ENCODE results near the gene SEZ6L2.
"Not testable (repeated sequence)": the region's sequence is repeated elsewhere in the genome, so short reads cannot be mapped to it uniquely, and the experiment has no call there.

Gene SEZ6L2

GRCh38 chr16:29849505-29849904 lies 49.8 kb downstream of the SEZ6L2 start:
- no peak for DNase-seq

- DNase-seq = peak; percentile 67 to 72
Observed at GRCh38 chr16:29848420-29849297, 50.7 kb downstream of the SEZ6L2 start.

GRCh38 chr16:29845656-29846055 lies 53.7 kb downstream of the SEZ6L2 start:
- DNase-seq = no peak

GRCh38 chr16:29844575-29845331 lies 54.6 kb downstream of the SEZ6L2 start:
- no peak for DNase-seq

- no peak for DNase-seq
Observed at GRCh38 chr16:29843931-29844330, 55.4 kb downstream of the SEZ6L2 start.

GRCh38 chr16:29842732-29843346 lies 56.5 kb downstream of the SEZ6L2 start:
- DNase-seq = no peak

- DNase-seq = no peak
Observed at GRCh38 chr16:29841631-29842030, 57.7 kb downstream of the SEZ6L2 start.

- DNase-seq = no peak
Observed at GRCh38 chr16:29840240-29840639, 59.1 kb downstream of the SEZ6L2 start.

GRCh38 chr16:29839822-29840221 lies 59.5 kb downstream of the SEZ6L2 start:
- DNase-seq = no peak

GRCh38 chr16:29837841-29838240 lies 61.5 kb downstream of the SEZ6L2 start:
- no peak for DNase-seq

GRCh38 chr16:29836623-29837022 lies 62.7 kb downstream of the SEZ6L2 start:
- DNase-seq = no peak

- DNase-seq = no peak
Observed at GRCh38 chr16:29835926-29836325, 63.4 kb downstream of the SEZ6L2 start.

- no peak for DNase-seq
Observed at GRCh38 chr16:29834079-29834478, 65.3 kb downstream of the SEZ6L2 start.

GRCh38 chr16:29833219-29833618 lies 66.1 kb downstream of the SEZ6L2 start:
- DNase-seq = not testable (repeated sequence)

GRCh38 chr16:29831490-29831889 lies 67.9 kb downstream of the SEZ6L2 start:
- no peak for DNase-seq

GRCh38 chr16:29830774-29831173 lies 68.6 kb downstream of the SEZ6L2 start:
- no peak for DNase-seq

- no peak for DNase-seq
Observed at GRCh38 chr16:29826342-29826695, 73.0 kb downstream of the SEZ6L2 start.

- DNase-seq = peak in 1 of 2 experiments; percentile 19
Observed at GRCh38 chr16:29825145-29826044, 74.0 kb downstream of the SEZ6L2 start.

GRCh38 chr16:29824589-29825144 lies 74.7 kb downstream of the SEZ6L2 start:
- DNase-seq = no peak

GRCh38 chr16:29821643-29822115 lies 77.7 kb downstream of the SEZ6L2 start:
- no peak for DNase-seq

Data from SHP77 (cell line).